Thyroid gland (tissue), 4 donors: ENCODE measurements around the gene SLC41A2. TPM values are rescaled to one million over a fixed set of nuclear protein-coding genes. Genes with fewer than 3 reads are reported as not detected.

Source experiments
- DNase-seq, 2 donors: peaks; one replicate each; pipeline ENCODE4 v3.0.0-alpha.2; 2019
- H3K27ac ChIP-seq, 3 donors: fragments of 200-600 bp; sonication (generic); 1 replicate in 2 of 3; 2 replicates in 1 of 3; pipeline ENCODE4 v1.5.1; 2016 to 2019; ENCODE audit warnings: mild to moderate bottlenecking in 1 of 3, moderate library complexity in 1 of 3
- H3K27me3 ChIP-seq: fragments of 200-600 bp; sonication (generic); one replicate; pipeline ENCODE4 v1.5.1; 2019
- H3K36me3 ChIP-seq, 2 donors: fragments of 200-600 bp; sonication (generic); one replicate each; pipeline ENCODE4 v1.5.1; 2016 to 2019
- H3K4me1 ChIP-seq, 2 donors: fragments of 200-600 bp; sonication (generic); one replicate each; pipeline ENCODE4 v1.5.1; 2017 to 2019
- H3K4me3 ChIP-seq, 3 donors: fragments of 200-600 bp; sonication (generic); replicated peaks in 1 of 3; 1 replicate in 2 of 3; 2 replicates in 1 of 3; pipeline ENCODE4 v1.5.1; 2016; ENCODE audit warnings: mild to moderate bottlenecking in 1 of 3
- H3K9me3 ChIP-seq: fragments of 200-600 bp; sonication (generic); one replicate; pipeline ENCODE4 v1.5.1; 2017
- CTCF ChIP-seq, 6 experiments: fragments of 200-600 bp in 3 of 6; fragments of 450-650 bp in 3 of 6; sonication (generic) in 3 of 6; IDR thresholded peaks; one replicate each; pipeline ENCODE4 v1.5.1; 2016 to 2019; ENCODE audit warnings: antibody characterized with exemption in 6 of 6, mild to moderate bottlenecking in 2 of 6, inconsistent platforms in 1 of 6, moderate library complexity in 1 of 6
- POLR2A ChIP-seq, 2 donors: fragments of 450-650 bp; IDR thresholded peaks; one replicate each; pipeline ENCODE4 v1.6.1; 2017; ENCODE audit warnings: antibody characterized with exemption in 2 of 2, mild to moderate bottlenecking in 2 of 2, moderate library complexity in 1 of 2
- WGBS, 2 donors: methylation state at CpG; one replicate each; pipeline ENCODE4 v1.1.5; 2017; 5-methylcytosine and 5-hydroxymethylcytosine counted together
- intact Hi-C: fragments of 100-400 bp; cut with DNase I; formaldehyde crosslinking; loops from one replicate; pipeline ENCODE4 v1.15.1; 2023
- total RNA-seq, 4 donors: library from RNA; depleted of rRNA; stranded (reverse); fragments of >200 nt; gene quantifications; one replicate each; pipeline ENCODE4 v1.2.3, GENCODE V29; 2016

The SLC41A2 gene
- total RNA-seq, 4 donors from 2014 or later: 75.1 to 142 (median 93.1) TPM

GRCh38 chr12:104933128-104933527, 25.0 kb downstream of the SLC41A2 start:
- Histone ChIP-seq H3K4me3 (no peak overlapping the region), H3K27ac (no peak overlapping the region), H3K9me3 (no peaks in the 10 kb centered on the region), H3K27me3 (no peaks in the 10 kb centered on the region), H3K36me3 (no peaks in the 10 kb centered on the region), H3K4me1 (no peaks in the 10 kb centered on the region)
- DNase-seq: no peak
- TF ChIP-seq POLR2A (IDR thresholded peaks at IDR 0.05): no peak
- TF ChIP-seq CTCF (IDR thresholded peaks at IDR 0.05): no peak
- intact Hi-C loops: no loop called here
- WGBS, 2 donors: 86 to 94% methylated on average over 1 of the region's 1 CpG

- Histone ChIP-seq H3K36me3 (no peaks in the 10 kb centered on the region), H3K27ac (no peak overlapping the region), H3K27me3 (no peaks in the 10 kb centered on the region), H3K9me3 (no peaks in the 10 kb centered on the region), H3K4me1 (no peaks in the 10 kb centered on the region), H3K4me3 (no peak overlapping the region)
- no peak for DNase-seq
- intact Hi-C loops: no loop called here
- 90 to 93% methylated on average over 4 of the region's 4 CpGs for WGBS, 2 donors
- TF ChIP-seq CTCF (IDR thresholded peaks at IDR 0.05) (no peak), POLR2A (IDR thresholded peaks at IDR 0.05) (no peak)
These were observed 27.4 kb downstream of the SLC41A2 start for GRCh38 chr12:104930388-104931326.

GRCh38 chr12:104929977-104930376, 28.1 kb downstream of the SLC41A2 start:
- no peaks in the 10 kb centered on the region for H3K9me3 ChIP-seq

GRCh38 chr12:104929368-104929767, 28.7 kb downstream of the SLC41A2 start:
- Histone ChIP-seq H3K9me3 (no peaks in the 10 kb centered on the region), H3K4me1 (no peaks in the 10 kb centered on the region), H3K36me3 (no peaks in the 10 kb centered on the region), H3K4me3 (no peak overlapping the region), H3K27ac (no peak overlapping the region), H3K27me3 (no peaks in the 10 kb centered on the region)
- WGBS, 2 donors: 77 to 88% methylated on average over 2 of the region's 2 CpGs
- TF ChIP-seq CTCF (IDR thresholded peaks at IDR 0.05) (no peak), POLR2A (IDR thresholded peaks at IDR 0.05) (no peak)
- intact Hi-C loops: no loop called here
- DNase-seq: no peak

More at GRCh38 chr12:104929977-104930376, 28.1 kb downstream of the SLC41A2 start:
- no peak for DNase-seq
- H3K27ac ChIP-seq: no peak overlapping the region
- H3K36me3 ChIP-seq: no peaks in the 10 kb centered on the region
- WGBS, 2 donors: 76 to 88% methylated on average over 2 of the region's 2 CpGs
- intact Hi-C loops: no loop called here
- H3K4me3 ChIP-seq: no peak overlapping the region
- no peak for TF ChIP-seq POLR2A (IDR thresholded peaks at IDR 0.05)
- TF ChIP-seq CTCF (IDR thresholded peaks at IDR 0.05): no peak
- H3K27me3 ChIP-seq: no peaks in the 10 kb centered on the region
- H3K4me1 ChIP-seq: no peaks in the 10 kb centered on the region

- Histone ChIP-seq H3K4me3 (no peak overlapping the region), H3K9me3 (no peaks in the 10 kb centered on the region), H3K27ac (no peak overlapping the region), H3K36me3 (no peaks in the 10 kb centered on the region), H3K4me1 (no peaks in the 10 kb centered on the region), H3K27me3 (no peaks in the 10 kb centered on the region)
- WGBS, 2 donors: 95 to 96% methylated on average over 7 of the region's 7 CpGs
- TF ChIP-seq CTCF (IDR thresholded peaks at IDR 0.05) (no peak), POLR2A (IDR thresholded peaks at IDR 0.05) (no peak)
- intact Hi-C loops: no loop called here
- DNase-seq: no peak
These were observed 29.9 kb downstream of the SLC41A2 start for GRCh38 chr12:104928036-104928745.
